H1 (cell line): ENCODE data around the gene PVALB. TPM values are rescaled to one million over a fixed set of nuclear protein-coding genes. Genes with fewer than 3 reads are reported as not detected.

Experiments
- ATF2 ChIP-seq: IDR thresholded peaks from 2 replicates; pipeline ENCODE4 v1.6.1; 2012; ENCODE audit warnings: low read length, inconsistent platforms
- CHD7 ChIP-seq: fragments of 300-600 bp; sonication (generic); IDR thresholded peaks from 2 replicates; pipeline ENCODE4 v1.7.1; 2012; ENCODE audit warnings: low read length, moderate library complexity, mild to moderate bottlenecking, inconsistent platforms; ENCODE audit not compliant: insufficient replicate concordance
- HDAC6 ChIP-seq: IDR thresholded peaks from one replicate; pipeline ENCODE4 v1.7.1; 2012; ENCODE audit warnings: low read depth, mild to moderate bottlenecking, inconsistent platforms, low read length, moderate library complexity
- NANOG ChIP-seq: IDR thresholded peaks from 2 replicates; pipeline ENCODE4 v1.6.1; 2011; ENCODE audit warnings: low read length, low read depth, mild to moderate bottlenecking, inconsistent platforms; ENCODE audit not compliant: insufficient read depth, poor library complexity, severe bottlenecking
- POLR2A ChIP-seq, 2 experiments: IDR thresholded peaks; 1 replicate in 1 of 2; 2 replicates in 1 of 2; pipeline ENCODE4 v1.6.1; 2011; ENCODE audit warnings: low read depth in 2 of 2, low read length in 2 of 2, mild to moderate bottlenecking in 2 of 2; ENCODE audit errors: control extremely low read depth in 1 of 2
- RFX5 ChIP-seq: IDR thresholded peaks from 2 replicates; pipeline ENCODE4 v1.6.1; 2011; ENCODE audit warnings: low read depth, low read length, improper control_type of control experiment, borderline replicate concordance
- SIN3A ChIP-seq, 2 experiments: IDR thresholded peaks in 1 of 2; conservative IDR thresholded peaks in 1 of 2; 2 replicates each; pipeline ENCODE4 v1.6.1; 2011 to 2012; ENCODE audit warnings: low read length in 2 of 2, improper control_type of control experiment in 1 of 2, low read depth in 1 of 2, mild to moderate bottlenecking in 1 of 2
- USF2 ChIP-seq: IDR thresholded peaks from 2 replicates; pipeline ENCODE4 v1.6.1; 2011; ENCODE audit warnings: low read length, improper control_type of control experiment
- polyA plus RNA-seq, 7 experiments: library from polyadenylated mRNA; depleted of rRNA in 3 of 7; stranded (reverse) in 5 of 7; unstranded in 2 of 7; fragments of >200 nt in 5 of 7; fragments of 200-250 nt in 2 of 7; gene quantifications; 1 replicate in 5 of 7; 2 replicates in 1 of 7; 4 replicates in 1 of 7; pipeline versions ENCODE4 v1.2.1 to v1.2.3, GENCODE V29; 2011 to 2013; ENCODE audit warnings: missing spikeins in 2 of 7, mixed read lengths in 2 of 7
- total RNA-seq: library from RNA; stranded (reverse); fragmentation: NEBNext Ultra II Directional; extraction: Animal tissue kit (Norgen Biotek cat#: 25700); gene quantifications from 2 replicates; pipeline ENCODE4 v1.2.1, GENCODE V29; 2021

Gene PVALB
- total and polyA plus RNA-seq, 2 of the 8 experiments (the other 6 are each of a cell fraction or from before 2014, with no cell fraction given): 1.7 to 5.4 TPM

GRCh38 chr22:36860438-36860820 is 43.6 kb upstream of the PVALB start (continued):
- TF ChIP-seq CHD7 (no peak), HDAC6 (no peak), ATF2 (no peak), POLR2A (IDR thresholded peaks at IDR 0.05; ENCODE audit: control extremely low read depth in 1 of 2, low read depth in 2 of 2, low read length in 2 of 2) (no peak), SIN3A (conservative IDR thresholded peaks at IDR 0.05 in 1 of 2, IDR thresholded peaks at IDR 0.05 in 1 of 2; ENCODE audit: low read depth in 1 of 2, low read length in 2 of 2) (no peak), USF2 (no peak), RFX5 (no peak), NANOG (no peak)
